ENCODE data around the gene STK32B. TPM values are rescaled to one million over a fixed set of nuclear protein-coding genes. Genes with fewer than 3 reads are reported as not detected.
"Not testable (repeated sequence)": the region's sequence is repeated elsewhere in the genome, so short reads cannot be mapped to it uniquely, and the experiment has no call there.

STK32B gene
- total RNA-seq, 1 donor from 2014 or later, result 1.6 TPM

- ATAC-seq (no peak), DNase-seq (ENCODE audit: low spot score) (no peak)
- intact Hi-C loops (cut with DNase I), result no loop called here
Observed at GRCh38 chr4:5141802-5142201, 90.5 kb downstream of the STK32B start.

- DNase-seq (ENCODE audit: low spot score) (no peak), ATAC-seq (no peak)
- intact Hi-C loops (cut with DNase I), result no loop called here
Observed at GRCh38 chr4:5142726-5143125, 91.4 kb downstream of the STK32B start.

GRCh38 chr4:5143306-5143861, 92.1 kb downstream of the STK32B start:
- DNase-seq (ENCODE audit: low spot score) (no peak), ATAC-seq (no peak)
- intact Hi-C loops (cut with DNase I), result no loop called here

GRCh38 chr4:5143940-5144339, 92.7 kb downstream of the STK32B start:
- intact Hi-C loops (cut with DNase I), result no loop called here
- no peak for ATAC-seq
- DNase-seq (ENCODE audit: low spot score), result no peak

- ATAC-seq, result no peak
- no peak for DNase-seq (ENCODE audit: low spot score)
- intact Hi-C loops (cut with DNase I), result no loop called here
Observed at GRCh38 chr4:5144384-5144783, 93.1 kb downstream of the STK32B start.

DNA sequence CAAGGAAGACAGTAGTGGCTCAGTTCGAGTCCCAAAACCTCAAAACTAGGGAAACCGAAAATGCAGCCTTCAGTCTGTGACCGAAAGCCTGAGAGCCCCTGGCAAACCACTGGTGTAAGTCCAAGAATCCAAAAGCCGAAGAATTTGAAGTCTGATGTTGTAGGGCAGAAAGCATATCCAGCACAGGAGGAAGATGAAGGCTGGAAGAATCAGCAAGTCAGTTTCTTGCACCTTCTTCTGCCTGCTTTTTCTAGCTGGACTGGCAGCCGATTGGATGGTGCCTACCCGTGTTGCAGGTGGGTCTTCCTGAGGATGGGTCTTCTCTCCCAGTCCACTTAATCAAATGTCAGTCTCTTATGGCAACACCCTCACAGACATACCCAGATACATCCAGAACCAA, 95.0 kb downstream of the STK32B start:
- DNase-seq (ENCODE audit: low spot score), result no peak
- intact Hi-C loops (cut with DNase I), result no loop called here
- no peak for ATAC-seq

- ATAC-seq (no peak), DNase-seq (ENCODE audit: low spot score) (no peak)
Observed at GRCh38 chr4:5152521-5152920, 101.2 kb downstream of the STK32B start.

DNA sequence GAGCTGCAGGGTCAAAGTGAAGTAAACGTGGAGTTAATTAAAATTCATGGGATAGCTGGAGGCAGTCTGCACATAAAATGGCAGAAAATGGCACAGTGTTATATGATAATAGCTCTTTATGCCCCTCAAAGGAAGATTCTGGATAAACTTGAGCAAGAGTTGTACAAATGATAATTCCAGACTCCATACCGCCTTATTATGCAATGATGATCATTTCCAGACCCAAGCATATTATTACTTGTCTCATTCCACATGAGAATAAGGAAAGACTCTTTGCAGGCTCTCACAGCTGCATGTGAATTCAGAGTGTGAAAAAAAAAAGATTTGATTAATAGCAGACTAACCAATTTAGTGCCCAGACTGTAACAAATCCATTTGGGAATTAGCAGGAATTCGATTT, 105.4 kb downstream of the STK32B start:
- DNase-seq (ENCODE audit: low spot score) (no peak), ATAC-seq (no peak)
- intact Hi-C loops (cut with DNase I), result no loop called here

More at GRCh38 chr4:5152521-5152920, 101.2 kb downstream of the STK32B start:
- intact Hi-C loops (cut with DNase I), result no loop called here

DNA sequence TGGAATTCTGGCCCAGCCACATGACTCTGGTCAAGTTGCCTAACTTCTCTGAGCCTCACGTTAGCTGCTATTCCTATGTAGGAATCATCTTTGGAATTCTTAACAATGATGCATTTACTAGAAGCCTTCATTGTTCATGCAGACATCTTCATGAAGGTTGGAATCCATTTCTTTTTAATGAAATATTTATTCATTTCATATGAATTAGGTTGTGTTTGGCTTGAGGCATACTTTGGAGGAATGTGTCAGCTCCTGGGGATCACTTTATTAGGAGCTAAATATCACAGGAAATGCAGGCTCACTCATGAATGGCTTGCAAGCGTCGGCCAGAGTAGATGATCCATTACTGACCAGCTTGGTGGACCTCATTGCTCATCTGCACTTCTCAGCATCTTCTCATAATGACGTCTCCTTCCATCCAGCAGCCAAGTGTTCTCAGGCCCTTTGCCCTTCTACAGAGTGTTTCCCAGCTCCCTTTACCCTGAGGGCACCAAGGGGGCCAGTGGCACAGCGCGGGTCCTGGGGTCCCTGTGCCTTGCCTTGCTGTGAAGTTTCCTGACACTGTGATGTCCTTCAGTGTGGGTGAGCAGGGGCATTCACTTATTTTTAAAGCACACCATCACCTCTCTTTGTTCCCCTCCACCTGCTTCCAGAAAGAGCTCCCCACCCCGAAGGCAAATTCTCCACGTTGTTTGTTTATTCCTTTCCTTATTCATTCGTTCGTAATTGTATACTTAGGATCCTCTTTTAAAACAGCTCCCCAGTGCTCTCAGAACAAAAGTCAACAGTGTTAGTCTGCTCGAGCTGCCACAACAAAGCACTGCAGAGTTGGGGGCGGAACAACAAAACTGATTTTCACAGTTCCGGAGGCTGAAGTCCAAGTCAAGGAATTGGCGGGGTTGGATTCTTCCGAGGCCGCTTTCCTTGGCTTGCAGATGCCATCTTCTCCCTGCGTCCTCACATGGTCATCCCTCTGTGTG, 106.8 kb downstream of the STK32B start:
- intact Hi-C loops (cut with DNase I), result no loop called here
- DNase-seq (ENCODE audit: low spot score) (no peak), ATAC-seq (no peak)

GRCh38 chr4:5158825-5159224, 107.5 kb downstream of the STK32B start:
- no peak for ATAC-seq
- DNase-seq (ENCODE audit: low spot score), result no peak
- intact Hi-C loops (cut with DNase I), result no loop called here

- no peak for DNase-seq (ENCODE audit: low spot score)
- intact Hi-C loops (cut with DNase I), result no loop called here
- no peak for ATAC-seq
Observed at GRCh38 chr4:5160668-5161067, 109.4 kb downstream of the STK32B start.

- ATAC-seq (no peak), DNase-seq (ENCODE audit: low spot score) (no peak)
- intact Hi-C loops (cut with DNase I), result no loop called here
Observed at GRCh38 chr4:5162909-5163508, 111.7 kb downstream of the STK32B start.

GRCh38 chr4:5164221-5164912, 113.1 kb downstream of the STK32B start:
- ATAC-seq, result no peak
- no peak for DNase-seq (ENCODE audit: low spot score)
- intact Hi-C loops (cut with DNase I), result no loop called here

- no peak for ATAC-seq
- no peak for DNase-seq (ENCODE audit: low spot score)
- intact Hi-C loops (cut with DNase I), result no loop called here
Observed at GRCh38 chr4:5165420-5166369, 114.4 kb downstream of the STK32B start.

- no peak for DNase-seq (ENCODE audit: low spot score)
- intact Hi-C loops (cut with DNase I), result no loop called here
Observed at GRCh38 chr4:5166377-5166776, 115.1 kb downstream of the STK32B start.

GRCh38 chr4:5168891-5169290, 117.6 kb downstream of the STK32B start:
- intact Hi-C loops (cut with DNase I), result no loop called here
- DNase-seq (ENCODE audit: low spot score) (no peak), ATAC-seq (no peak)

More at GRCh38 chr4:5166377-5166776, 115.1 kb downstream of the STK32B start:
- no peak for ATAC-seq

DNA sequence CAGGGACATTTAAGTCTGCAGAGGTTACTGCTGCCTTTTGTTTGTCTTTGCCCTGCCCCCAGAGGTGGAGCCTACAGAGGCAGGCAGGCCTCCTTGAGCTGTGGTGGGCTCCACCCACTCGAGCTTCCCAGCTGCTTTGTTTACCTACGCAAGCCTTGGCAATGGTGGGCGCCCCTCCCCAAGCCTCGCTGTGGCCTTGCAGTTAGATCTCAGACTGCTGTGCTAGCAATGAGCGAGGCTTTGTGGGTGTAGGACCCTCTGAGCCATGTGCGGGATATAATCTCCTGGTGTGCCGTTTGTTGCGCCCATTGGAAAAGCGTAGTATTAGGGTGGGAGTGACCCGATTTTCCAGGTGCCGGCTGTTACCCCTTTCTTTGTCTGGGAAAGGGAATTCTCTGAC, 124.6 kb downstream of the STK32B start:
- intact Hi-C loops (cut with DNase I); DNase-seq (ENCODE audit: low spot score); ATAC-seq: not testable (repeated sequence)

DNA sequence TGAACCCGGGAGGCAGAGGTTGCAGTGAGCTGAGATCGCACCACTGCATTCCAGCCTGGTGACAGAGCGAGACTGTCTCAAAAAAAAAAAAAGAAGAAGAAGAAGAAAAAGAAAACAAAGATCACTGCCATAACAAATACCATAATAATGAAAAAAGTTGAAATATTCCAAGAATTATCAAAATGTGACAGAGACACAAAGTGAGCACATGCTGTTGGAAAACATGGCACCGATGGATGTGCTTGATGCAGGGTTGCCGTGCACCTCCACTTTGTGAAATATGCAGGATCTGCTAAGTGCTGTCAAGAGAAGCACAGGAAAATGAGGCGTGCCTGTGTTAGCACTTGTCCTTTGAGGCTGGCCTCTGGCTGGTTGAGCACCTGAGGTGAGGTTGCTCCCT, 133.3 kb downstream of the STK32B start:
- DNase-seq (ENCODE audit: low spot score) (no peak), ATAC-seq (no peak)

More for the DNA sequence above, 133.3 kb downstream of the STK32B start:
- intact Hi-C loops (cut with DNase I), result no loop called here
